Suprapubic skin (tissue), 4 donors: Measurements from ENCODE around the gene CPEB3. TPM values are rescaled to one million over a fixed set of nuclear protein-coding genes. Genes with fewer than 3 reads are reported as not detected.

Source experiments
- DNase-seq, 2 donors: peaks; one replicate each; pipeline ENCODE4 v3.0.0-alpha.2; 2019; ENCODE audit warnings: low spot score in 2 of 2
- H3K27ac ChIP-seq: fragments of 200-600 bp; sonication (generic); one replicate; pipeline ENCODE4 v1.5.1; 2019
- H3K27me3 ChIP-seq: fragments of 200-600 bp; sonication (generic); one replicate; pipeline ENCODE4 v1.5.1; 2019
- H3K36me3 ChIP-seq: fragments of 200-600 bp; sonication (generic); one replicate; pipeline ENCODE4 v1.5.1; 2019
- H3K4me1 ChIP-seq: fragments of 200-600 bp; sonication (generic); one replicate; pipeline ENCODE4 v1.5.1; 2019
- H3K4me3 ChIP-seq: fragments of 200-600 bp; sonication (generic); one replicate; pipeline ENCODE4 v1.5.1; 2019; ENCODE audit warnings: mild to moderate bottlenecking
- H3K9me3 ChIP-seq: fragments of 200-600 bp; sonication (generic); one replicate; pipeline ENCODE4 v1.5.1; 2019
- CTCF ChIP-seq, 2 donors: fragments of 200-600 bp in 1 of 2; fragments of 450-650 bp in 1 of 2; sonication (generic) in 1 of 2; IDR thresholded peaks; one replicate each; pipeline ENCODE4 v1.5.1; 2016 to 2019; ENCODE audit warnings: antibody characterized with exemption in 2 of 2, mild to moderate bottlenecking in 1 of 2, moderate library complexity in 1 of 2
- EP300 ChIP-seq: sonication (generic); formaldehyde crosslinking; IDR thresholded peaks from one replicate; pipeline ENCODE4 v1.6.1; 2017; ENCODE audit warnings: antibody characterized with exemption
- POLR2A ChIP-seq, 2 donors: fragments of 450-650 bp; IDR thresholded peaks; one replicate each; pipeline ENCODE4 v1.6.1; 2017; ENCODE audit warnings: antibody characterized with exemption in 2 of 2, mild to moderate bottlenecking in 2 of 2, moderate library complexity in 2 of 2
- POLR2AphosphoS5 ChIP-seq, 3 donors: sonication (generic); formaldehyde crosslinking; IDR thresholded peaks; one replicate each; pipeline ENCODE4 v1.6.1; 2017; ENCODE audit warnings: antibody characterized with exemption in 3 of 3
- WGBS: methylation state at CpG from one replicate; pipeline ENCODE4 v1.1.5; 2018; 5-methylcytosine and 5-hydroxymethylcytosine counted together
- total RNA-seq, 4 donors: library from RNA; depleted of rRNA; stranded (reverse); fragments of >200 nt; gene quantifications; one replicate each; pipeline ENCODE4 v1.1.0, GENCODE V29; 2016

Gene CPEB3
- total RNA-seq, 4 donors from 2014 or later = 7.8 to 19.2 (median 10.4) TPM

GRCh38 chr10:92239600-92240288 lies 51.1 kb downstream of the CPEB3 start:
- TF ChIP-seq CTCF (IDR thresholded peaks at IDR 0.05) = no peak
- no peak for TF ChIP-seq POLR2AphosphoS5 (IDR thresholded peaks at IDR 0.05)
- TF ChIP-seq EP300 = no peak
- no peak for TF ChIP-seq POLR2A (IDR thresholded peaks at IDR 0.05)
- 0% methylated on average over 1 of the region's 69 CpGs for WGBS
- H3K27me3 ChIP-seq = no peaks in the 10 kb centered on the region
- no peaks in the 10 kb centered on the region for H3K36me3 ChIP-seq
- no peaks in the 10 kb centered on the region for H3K9me3 ChIP-seq
- peak overlapping the region; percentile 91 for H3K4me3 ChIP-seq
- peak overlapping the region; percentile 95 for H3K27ac ChIP-seq
- peaks cover 56% of the 10 kb centered on the region for H3K4me1 ChIP-seq
- peak; percentile 71 to 82 for DNase-seq

- Histone ChIP-seq H3K36me3 (no peaks in the 10 kb centered on the region), H3K27me3 (no peaks in the 10 kb centered on the region), H3K4me1 (peaks cover 51% of the 10 kb centered on the region), H3K9me3 (no peaks in the 10 kb centered on the region), H3K4me3 (peak overlapping the region; percentile 91), H3K27ac (peak overlapping the region; percentile 95)
- 17% methylated on average over 24 of the region's 27 CpGs for WGBS
- TF ChIP-seq POLR2A (IDR thresholded peaks at IDR 0.05) (no peak), EP300 (no peak), POLR2AphosphoS5 (IDR thresholded peaks at IDR 0.05) (no peak), CTCF (IDR thresholded peaks at IDR 0.05) (no peak)
- peak in 1 of 2 donors; percentile 64 for DNase-seq
Observed at GRCh38 chr10:92239151-92239599, 51.7 kb downstream of the CPEB3 start.

GRCh38 chr10:92238586-92239098 lies 52.2 kb downstream of the CPEB3 start:
- peak; percentile 82 to 89 for DNase-seq
- Histone ChIP-seq H3K9me3 (no peaks in the 10 kb centered on the region), H3K4me3 (peak overlapping the region; percentile 91), H3K4me1 (peaks cover 46% of the 10 kb centered on the region), H3K36me3 (no peaks in the 10 kb centered on the region), H3K27ac (peak overlapping the region; percentile 95), H3K27me3 (no peaks in the 10 kb centered on the region)
- TF ChIP-seq POLR2A (IDR thresholded peaks at IDR 0.05) (no peak), EP300 (no peak)
- 34% methylated on average over 8 of the region's 8 CpGs for WGBS

- peak overlapping the region; percentile 91 for H3K4me3 ChIP-seq
- no peak for DNase-seq
Observed at GRCh38 chr10:92238054-92238585, 52.8 kb downstream of the CPEB3 start.

GRCh38 chr10:92231196-92231595 lies 59.7 kb downstream of the CPEB3 start:
- Histone ChIP-seq H3K4me3 (no peak overlapping the region), H3K9me3 (no peaks in the 10 kb centered on the region), H3K27ac (no peak overlapping the region), H3K4me1 (no peaks in the 10 kb centered on the region), H3K36me3 (peaks cover 7% of the 10 kb centered on the region), H3K27me3 (no peaks in the 10 kb centered on the region)
- 83% methylated on average over 1 of the region's 1 CpG for WGBS
- DNase-seq = no peak
- TF ChIP-seq CTCF (IDR thresholded peaks at IDR 0.05) = no peak
- TF ChIP-seq POLR2AphosphoS5 (IDR thresholded peaks at IDR 0.05) = no peak
- no peak for TF ChIP-seq EP300
- TF ChIP-seq POLR2A (IDR thresholded peaks at IDR 0.05) = no peak

More at GRCh38 chr10:92238054-92238585, 52.8 kb downstream of the CPEB3 start:
- Histone ChIP-seq H3K4me1 (peaks cover 41% of the 10 kb centered on the region), H3K27ac (peak overlapping the region; percentile 95), H3K36me3 (no peaks in the 10 kb centered on the region), H3K27me3 (no peaks in the 10 kb centered on the region), H3K9me3 (no peaks in the 10 kb centered on the region)
- whole genome bisulfite sequencing = 77% methylated on average over 3 of the region's 3 CpGs
- TF ChIP-seq CTCF (IDR thresholded peaks at IDR 0.05) = no peak
- no peak for TF ChIP-seq POLR2A (IDR thresholded peaks at IDR 0.05)
- TF ChIP-seq POLR2AphosphoS5 (IDR thresholded peaks at IDR 0.05) = no peak
- TF ChIP-seq EP300 = no peak
